Stimulated activated naive CD8-positive, alpha-beta T cell treated with anti-CD3 and anti-CD28 coated beads, Interleukin-15, Interleukin-2, amounts not matched to agents 100 ng/mL and 50 ng/mL, for 24 hours (primary cell): ENCODE results near the gene CDT1.

Experiments
- H3K27ac Mint-ChIP-seq: one replicate; pipeline ENCODE4 v1.8.0; 2021; ENCODE audit warnings: mild to moderate bottlenecking, mixed read lengths
- H3K27me3 Mint-ChIP-seq: one replicate; pipeline ENCODE4 v1.8.0; 2021; ENCODE audit warnings: mixed read lengths
- H3K36me3 Mint-ChIP-seq: one replicate; pipeline ENCODE4 v1.8.0; 2021; ENCODE audit warnings: low read depth, mixed read lengths
- H3K4me1 Mint-ChIP-seq: one replicate; pipeline ENCODE4 v1.8.0; 2021; ENCODE audit warnings: low read depth, mixed read lengths
- H3K4me3 Mint-ChIP-seq: one replicate; pipeline ENCODE4 v1.8.0; 2021; ENCODE audit warnings: mild to moderate bottlenecking, mixed read lengths
- H3K9me3 Mint-ChIP-seq: one replicate; pipeline ENCODE4 v1.8.0; 2021; ENCODE audit warnings: mixed read lengths

CDT1 gene

GRCh38 chr16:88775825-88776224 is 27.8 kb upstream of the CDT1 start:
- no peak overlapping the region for H3K27ac Mint-ChIP-seq
- H3K27me3 Mint-ChIP-seq: no peaks in the 10 kb centered on the region
- no peaks in the 10 kb centered on the region for H3K9me3 Mint-ChIP-seq
- no peaks in the 10 kb centered on the region for H3K36me3 Mint-ChIP-seq
- no peak overlapping the region for H3K4me3 Mint-ChIP-seq
- peaks cover 22% of the 10 kb centered on the region for H3K4me1 Mint-ChIP-seq

GRCh38 chr16:88777471-88778270 is 25.9 kb upstream of the CDT1 start:
- Mint-ChIP-seq H3K27ac (no peak overlapping the region), H3K4me1 (peaks cover 36% of the 10 kb centered on the region), H3K4me3 (no peak overlapping the region), H3K9me3 (no peaks in the 10 kb centered on the region), H3K36me3 (no peaks in the 10 kb centered on the region), H3K27me3 (no peaks in the 10 kb centered on the region)

GRCh38 chr16:88778271-88778525 is 25.4 kb upstream of the CDT1 start:
- Mint-ChIP-seq H3K27me3 (no peaks in the 10 kb centered on the region), H3K36me3 (no peaks in the 10 kb centered on the region), H3K27ac (no peak overlapping the region), H3K9me3 (no peaks in the 10 kb centered on the region), H3K4me1 (peaks cover 41% of the 10 kb centered on the region), H3K4me3 (no peak overlapping the region)

- Mint-ChIP-seq H3K27me3 (no peaks in the 10 kb centered on the region), H3K4me3 (no peak overlapping the region), H3K4me1 (peaks cover 45% of the 10 kb centered on the region), H3K9me3 (no peaks in the 10 kb centered on the region), H3K27ac (no peak overlapping the region), H3K36me3 (no peaks in the 10 kb centered on the region)
These were observed 25.0 kb upstream of the CDT1 start for GRCh38 chr16:88778541-88779065.

GRCh38 chr16:88779406-88780141 is 24.0 kb upstream of the CDT1 start:
- no peaks in the 10 kb centered on the region for H3K36me3 Mint-ChIP-seq
- H3K9me3 Mint-ChIP-seq: no peaks in the 10 kb centered on the region
- H3K27me3 Mint-ChIP-seq: no peaks in the 10 kb centered on the region
- H3K4me1 Mint-ChIP-seq: peaks cover 47% of the 10 kb centered on the region
- H3K27ac Mint-ChIP-seq: peak overlapping the region; percentile 89
- peak overlapping the region; percentile 48 for H3K4me3 Mint-ChIP-seq

- Mint-ChIP-seq H3K27me3 (no peaks in the 10 kb centered on the region), H3K4me3 (peak overlapping the region; percentile 81), H3K27ac (peak overlapping the region; percentile 89), H3K4me1 (peaks cover 47% of the 10 kb centered on the region), H3K9me3 (no peaks in the 10 kb centered on the region), H3K36me3 (no peaks in the 10 kb centered on the region)
These were observed 23.2 kb upstream of the CDT1 start for GRCh38 chr16:88780142-88781062.

- Mint-ChIP-seq H3K9me3 (no peaks in the 10 kb centered on the region), H3K4me1 (peaks cover 47% of the 10 kb centered on the region), H3K27me3 (no peaks in the 10 kb centered on the region), H3K4me3 (peak overlapping the region; percentile 81), H3K27ac (peak overlapping the region; percentile 89), H3K36me3 (no peaks in the 10 kb centered on the region)
These were observed 22.2 kb upstream of the CDT1 start for GRCh38 chr16:88781140-88782077.

GRCh38 chr16:88782454-88783390 is 20.9 kb upstream of the CDT1 start:
- Mint-ChIP-seq H3K27ac (peak overlapping the region; percentile 89), H3K4me3 (peak overlapping the region; percentile 81), H3K36me3 (no peaks in the 10 kb centered on the region), H3K4me1 (peaks cover 47% of the 10 kb centered on the region), H3K9me3 (no peaks in the 10 kb centered on the region), H3K27me3 (no peaks in the 10 kb centered on the region)

- H3K36me3 Mint-ChIP-seq: no peaks in the 10 kb centered on the region
- peaks cover 40% of the 10 kb centered on the region for H3K4me1 Mint-ChIP-seq
- H3K27me3 Mint-ChIP-seq: no peaks in the 10 kb centered on the region
- no peaks in the 10 kb centered on the region for H3K9me3 Mint-ChIP-seq
- peak overlapping the region; percentile 89 for H3K27ac Mint-ChIP-seq
- peak overlapping the region; percentile 81 for H3K4me3 Mint-ChIP-seq
These were observed 20.1 kb upstream of the CDT1 start for GRCh38 chr16:88783391-88784073.

- Mint-ChIP-seq H3K9me3 (no peaks in the 10 kb centered on the region), H3K27me3 (no peaks in the 10 kb centered on the region), H3K36me3 (no peaks in the 10 kb centered on the region), H3K4me1 (peaks cover 40% of the 10 kb centered on the region), H3K27ac (peak overlapping the region; percentile 89), H3K4me3 (peak overlapping the region; percentile 81)
These were observed 19.3 kb upstream of the CDT1 start for GRCh38 chr16:88784074-88784855.

GRCh38 chr16:88784856-88785105 is 18.8 kb upstream of the CDT1 start:
- H3K36me3 Mint-ChIP-seq: no peaks in the 10 kb centered on the region
- H3K27me3 Mint-ChIP-seq: no peaks in the 10 kb centered on the region
- H3K4me3 Mint-ChIP-seq: no peak overlapping the region
- H3K9me3 Mint-ChIP-seq: no peaks in the 10 kb centered on the region
- H3K27ac Mint-ChIP-seq: no peak overlapping the region
- peaks cover 44% of the 10 kb centered on the region for H3K4me1 Mint-ChIP-seq

GRCh38 chr16:88785106-88785924 is 18.3 kb upstream of the CDT1 start, which contains the start of gene PIEZO1:
TSS of gene PIEZO1 (minus strand) at chr16:88785220. CDS start at chr16:88784964, 256 bp downstream.
- H3K27me3 Mint-ChIP-seq: no peaks in the 10 kb centered on the region
- H3K27ac Mint-ChIP-seq: peak within 1 kb of the TSS; percentile 87
- no peaks in the 10 kb centered on the region for H3K9me3 Mint-ChIP-seq
- peaks cover 44% of the 10 kb centered on the region for H3K4me1 Mint-ChIP-seq
- peak within 1 kb of the TSS; percentile 81 for H3K4me3 Mint-ChIP-seq
- no peaks in the 10 kb centered on the region for H3K36me3 Mint-ChIP-seq
